SKM-1 treated with dmso at 0.1 percent for 144 hours (cell line): ENCODE data around the gene ANXA8.

Experiments
- DNase-seq: peaks from one replicate; lab custom pipeline; 2025; ENCODE audit not compliant: unreplicated experiment; lab: John Stamatoyannopoulos, UW

The ANXA8 gene

DNA sequence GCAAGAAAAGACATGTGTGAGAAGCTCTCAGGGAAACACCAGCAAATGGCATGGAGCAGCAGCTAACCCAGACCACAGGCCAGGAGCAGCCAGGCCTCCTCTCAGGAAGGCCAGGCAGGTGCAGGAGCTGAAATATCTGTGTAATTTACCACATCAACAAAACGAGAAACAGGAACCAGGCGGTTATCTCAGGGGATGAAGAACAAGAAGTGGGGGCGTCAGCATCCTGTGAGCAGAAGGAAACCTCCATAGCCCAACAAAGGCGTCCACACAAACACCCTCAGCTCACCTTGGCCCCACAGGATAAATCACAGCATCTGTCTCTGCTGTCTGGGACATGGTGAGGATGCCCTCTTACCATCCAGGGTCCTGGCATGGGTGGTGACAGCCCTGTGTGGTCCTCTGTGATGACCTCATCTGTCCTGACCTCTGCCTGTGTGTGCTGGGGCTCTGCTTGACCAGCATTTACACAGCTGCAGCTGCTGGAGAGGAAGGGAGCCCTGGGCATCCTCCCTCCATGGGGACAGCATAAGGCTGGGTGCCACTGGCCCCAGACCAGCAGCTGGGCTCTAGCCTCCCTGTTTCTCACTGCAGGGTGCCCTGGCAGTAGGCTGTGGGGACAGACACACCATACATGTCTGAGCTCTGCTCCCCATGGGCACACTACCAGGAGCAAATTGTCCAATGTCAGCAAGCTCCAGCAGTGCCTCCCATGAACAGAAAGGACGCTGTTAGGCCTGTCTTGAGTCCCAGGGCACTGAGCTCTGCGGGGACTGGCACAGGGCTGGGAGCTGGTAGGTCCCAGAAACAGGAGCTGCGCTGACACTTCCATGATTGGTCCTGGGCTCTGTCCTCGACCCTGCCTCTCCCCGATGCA lies 34.6 kb downstream of the ANXA8 start:
- no peak for DNase-seq

DNA sequence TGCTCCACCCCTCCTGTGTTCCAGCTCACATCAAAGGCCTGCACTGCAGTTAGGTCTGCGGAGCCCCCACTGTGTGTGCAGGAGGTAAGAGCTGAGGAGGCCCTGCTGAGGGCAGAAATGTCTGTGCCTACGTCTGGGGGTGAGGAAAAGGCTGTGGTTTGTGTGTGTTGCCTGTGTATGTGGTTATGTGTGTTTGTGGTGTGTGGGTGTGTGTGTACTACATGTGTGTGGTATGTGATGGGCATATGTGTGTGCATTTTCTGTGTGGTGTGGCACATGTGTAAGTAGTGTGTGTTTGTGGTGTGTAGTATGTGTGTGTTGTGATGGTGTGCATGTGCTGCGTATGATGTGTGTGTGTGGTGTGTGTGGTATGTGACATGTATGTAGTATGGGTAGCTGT lies 36.2 kb downstream of the ANXA8 start:
- DNase-seq: no peak

- DNase-seq: no peak
Measured at GRCh38 chr10:47447209-47447608, 36.7 kb downstream of the ANXA8 start.

GRCh38 chr10:47445720-47446119 lies 38.2 kb downstream of the ANXA8 start:
- no peak for DNase-seq

GRCh38 chr10:47444047-47444446 lies 39.9 kb downstream of the ANXA8 start:
- no peak for DNase-seq

GRCh38 chr10:47443145-47443544 lies 40.8 kb downstream of the ANXA8 start:
- no peak for DNase-seq

GRCh38 chr10:47442351-47442750 lies 41.6 kb downstream of the ANXA8 start:
- no peak for DNase-seq

GRCh38 chr10:47441938-47442337 lies 42.0 kb downstream of the ANXA8 start:
- no peak for DNase-seq

- DNase-seq: no peak
Measured at GRCh38 chr10:47440207-47440606, 43.7 kb downstream of the ANXA8 start.

- DNase-seq: peak; percentile 24
Measured at GRCh38 chr10:47438857-47439474, 44.9 kb downstream of the ANXA8 start.

DNA sequence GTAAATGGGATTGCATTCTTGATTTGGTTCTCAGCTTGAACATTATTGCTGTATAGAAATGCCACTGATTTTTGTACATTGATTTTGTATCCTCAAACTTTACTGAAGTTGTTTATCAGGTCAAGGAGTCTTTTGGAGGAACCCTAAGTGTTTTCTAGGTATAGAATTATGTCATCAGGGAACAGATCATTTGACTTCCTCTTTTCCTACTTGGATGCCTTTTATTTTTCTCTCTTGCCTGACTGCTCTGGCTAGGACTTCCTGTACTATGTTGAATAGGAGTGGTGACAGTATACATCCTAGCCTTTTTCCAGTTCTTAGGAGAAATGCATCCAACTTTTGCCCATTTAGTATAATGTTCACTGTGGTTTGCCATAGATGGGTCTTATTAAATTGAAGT lies 48.8 kb downstream of the ANXA8 start:
- DNase-seq: peak; percentile 50

DNA sequence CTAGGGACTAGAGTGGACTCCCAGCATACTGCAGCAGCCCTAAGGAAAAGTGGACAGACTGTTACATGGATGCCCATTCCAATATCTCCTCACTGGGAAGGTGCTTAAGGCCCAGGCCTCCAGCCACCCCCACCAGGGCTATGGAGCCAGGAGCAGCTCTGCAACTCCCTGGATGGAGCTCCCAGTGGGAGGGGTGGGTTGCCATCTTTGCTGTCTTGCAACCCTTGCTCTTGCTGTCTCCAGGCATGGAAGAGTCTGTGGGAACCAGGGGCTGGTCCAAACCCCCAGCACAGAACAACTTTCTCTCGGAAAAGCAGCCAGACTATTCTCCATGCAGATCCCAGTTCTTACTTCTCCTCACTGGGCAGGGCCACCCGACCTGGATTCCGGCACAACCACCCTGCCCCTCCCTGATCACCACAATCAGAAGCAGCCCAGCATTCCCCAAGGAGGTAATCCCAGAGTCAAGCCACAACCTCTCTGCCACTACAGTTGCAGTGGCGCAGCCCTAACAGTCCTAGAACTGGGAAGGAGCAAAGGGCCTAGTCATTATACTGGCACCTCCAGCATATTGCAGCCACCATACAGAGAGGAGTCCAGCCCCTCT lies 58.0 kb downstream of the ANXA8 start:
- DNase-seq: no peak

DNA sequence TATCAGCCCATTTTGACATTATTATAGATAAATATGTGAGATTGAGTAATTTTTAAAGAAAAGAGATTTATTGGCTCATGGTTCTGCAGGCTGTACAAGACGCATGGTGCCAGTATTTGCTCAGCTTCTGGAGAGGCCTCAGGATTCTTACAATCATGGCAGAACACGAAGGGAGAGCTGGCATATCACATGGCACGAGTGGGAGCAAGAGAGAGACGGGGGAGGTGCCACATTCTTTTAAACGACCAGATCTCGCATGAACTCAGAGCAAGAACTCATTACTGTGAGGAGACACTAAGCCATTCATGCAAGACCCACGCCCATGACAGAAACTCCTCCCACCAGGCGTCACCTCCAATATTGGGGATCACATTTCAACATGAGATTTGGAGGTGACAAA lies 59.7 kb downstream of the ANXA8 start:
- no peak for DNase-seq

DNA sequence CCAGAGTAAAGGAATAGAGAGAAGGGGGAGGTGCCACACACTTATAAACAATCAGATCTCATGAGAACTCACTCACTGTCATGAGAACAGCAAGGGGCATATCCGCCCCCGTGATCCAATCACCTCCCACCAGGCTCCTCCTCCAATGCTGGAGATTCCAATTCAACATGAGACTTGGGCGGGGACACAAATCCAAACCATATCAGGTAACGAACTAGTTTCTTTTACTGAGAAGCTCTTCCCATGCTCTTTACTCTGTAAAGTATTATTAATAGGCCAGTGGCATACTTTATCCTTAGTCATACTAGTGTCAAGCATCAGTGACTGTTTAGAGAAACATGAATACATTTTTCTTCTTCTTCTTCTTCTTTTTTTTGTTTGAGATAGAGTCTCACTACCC lies 60.4 kb downstream of the ANXA8 start:
- DNase-seq: no peak

- DNase-seq: no peak
Measured at GRCh38 chr10:47421057-47421952, 62.6 kb downstream of the ANXA8 start.

DNA sequence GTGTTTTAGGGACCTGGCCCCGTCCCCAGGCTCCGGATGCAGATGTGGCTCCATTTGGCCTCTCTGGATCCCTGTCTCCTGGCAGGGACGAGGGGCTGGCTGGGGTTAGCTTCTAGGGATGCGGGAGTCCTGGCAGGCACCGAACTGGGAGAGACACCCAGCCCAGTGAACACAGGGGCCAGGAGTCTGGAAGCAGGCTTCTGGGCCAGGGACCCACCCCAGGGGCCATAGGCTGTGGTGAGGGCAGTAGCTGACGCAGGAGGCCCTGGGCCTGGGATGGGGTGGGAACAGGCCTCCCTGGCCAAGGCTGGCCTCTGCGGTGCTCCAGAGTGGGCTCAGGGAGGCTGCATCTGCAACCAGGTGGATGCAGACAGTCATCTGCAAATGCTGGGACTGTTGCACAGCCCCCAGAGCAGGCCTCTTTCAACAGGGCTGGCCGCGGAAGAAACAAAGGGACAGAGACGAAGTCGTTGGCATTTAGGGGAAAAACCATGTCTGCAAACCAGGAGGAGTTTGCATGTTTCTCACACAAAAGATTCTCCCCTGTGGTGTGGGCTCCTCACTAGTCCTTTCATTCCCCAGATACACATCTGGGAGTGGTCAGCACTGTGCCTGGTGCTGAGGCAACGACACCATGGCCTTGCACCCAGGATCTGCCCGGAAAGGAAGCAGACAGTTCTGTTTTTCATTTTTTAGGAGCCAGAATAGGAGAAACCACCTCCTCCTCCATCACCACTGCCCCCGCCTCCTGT lies 63.4 kb downstream of the ANXA8 start:
- no peak for DNase-seq

- no peak for DNase-seq
Measured at GRCh38 chr10:47419421-47419820, 64.5 kb downstream of the ANXA8 start.

DNA sequence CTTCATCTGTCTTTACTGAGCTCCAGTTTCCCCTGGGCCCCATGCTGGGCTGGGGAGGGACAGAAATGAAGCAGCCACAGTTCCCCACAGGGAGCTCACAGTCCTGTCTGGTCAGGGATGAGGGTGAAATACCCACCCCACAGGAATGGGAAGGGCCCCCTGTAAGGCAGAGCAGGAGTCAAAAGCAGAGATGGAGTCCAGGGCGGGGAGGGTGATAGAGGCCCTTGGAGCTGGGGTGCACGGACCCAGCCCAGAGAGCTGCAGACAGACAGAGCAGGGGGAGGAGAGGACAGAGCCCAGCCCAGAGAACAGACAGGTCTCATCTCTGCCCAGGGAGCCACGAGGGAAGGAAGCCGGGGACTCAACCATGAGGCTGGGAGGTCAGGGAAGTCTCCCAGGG lies 64.9 kb downstream of the ANXA8 start:
- no peak for DNase-seq

GRCh38 chr10:47418321-47418720 lies 65.6 kb downstream of the ANXA8 start:
- no peak for DNase-seq
